HPDE6-E6E7 (cell line): ENCODE data around the gene SLC22A17.

Experiments
- DNase-seq: peaks from one replicate; pipeline ENCODE4 v3.0.0; 2011; ENCODE audit warnings: missing footprints; ENCODE audit errors: extremely low spot score

Gene SLC22A17

DNA sequence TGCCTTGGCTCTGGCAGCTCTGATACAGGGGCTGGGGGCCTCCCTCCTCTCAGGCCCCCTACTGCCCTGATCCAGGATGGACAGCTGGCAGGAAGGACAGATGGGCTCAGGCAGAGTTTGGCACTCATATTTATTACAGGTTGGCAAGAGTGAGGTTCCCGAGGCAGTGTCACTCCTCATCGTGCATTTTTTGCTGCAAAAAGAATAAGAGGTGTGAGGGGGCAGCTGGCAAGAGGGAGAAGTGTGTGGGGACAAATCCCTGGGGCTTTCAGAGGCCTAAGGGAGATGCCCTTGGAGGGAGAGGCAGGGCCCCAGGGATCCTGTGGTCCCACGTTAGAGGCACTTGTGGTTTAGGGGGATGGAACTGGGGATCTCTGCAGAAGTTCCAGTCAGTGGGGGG lies 29.2 kb upstream of the SLC22A17 start:
- DNase-seq, result no peak

DNA sequence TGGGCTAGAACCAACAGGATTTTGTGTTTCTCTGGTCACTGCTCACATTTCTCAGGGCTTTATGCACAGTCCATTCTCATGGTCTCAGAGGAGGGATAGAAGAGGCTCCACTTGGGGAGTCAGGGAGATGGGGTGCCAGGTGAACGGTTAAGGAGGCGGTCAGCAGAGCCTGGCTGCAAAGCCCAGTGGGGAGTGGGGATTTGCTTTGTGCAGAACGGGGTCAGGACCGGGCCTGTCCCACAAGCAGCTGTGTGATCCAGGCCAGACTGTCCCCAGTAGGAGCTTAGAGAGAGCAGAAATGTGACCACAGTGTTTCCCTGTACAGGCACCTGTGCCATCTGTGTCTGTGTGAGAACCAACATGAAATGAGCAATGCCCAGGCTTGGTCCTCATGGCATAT lies 28.3 kb upstream of the SLC22A17 start:
- no peak for DNase-seq

DNA sequence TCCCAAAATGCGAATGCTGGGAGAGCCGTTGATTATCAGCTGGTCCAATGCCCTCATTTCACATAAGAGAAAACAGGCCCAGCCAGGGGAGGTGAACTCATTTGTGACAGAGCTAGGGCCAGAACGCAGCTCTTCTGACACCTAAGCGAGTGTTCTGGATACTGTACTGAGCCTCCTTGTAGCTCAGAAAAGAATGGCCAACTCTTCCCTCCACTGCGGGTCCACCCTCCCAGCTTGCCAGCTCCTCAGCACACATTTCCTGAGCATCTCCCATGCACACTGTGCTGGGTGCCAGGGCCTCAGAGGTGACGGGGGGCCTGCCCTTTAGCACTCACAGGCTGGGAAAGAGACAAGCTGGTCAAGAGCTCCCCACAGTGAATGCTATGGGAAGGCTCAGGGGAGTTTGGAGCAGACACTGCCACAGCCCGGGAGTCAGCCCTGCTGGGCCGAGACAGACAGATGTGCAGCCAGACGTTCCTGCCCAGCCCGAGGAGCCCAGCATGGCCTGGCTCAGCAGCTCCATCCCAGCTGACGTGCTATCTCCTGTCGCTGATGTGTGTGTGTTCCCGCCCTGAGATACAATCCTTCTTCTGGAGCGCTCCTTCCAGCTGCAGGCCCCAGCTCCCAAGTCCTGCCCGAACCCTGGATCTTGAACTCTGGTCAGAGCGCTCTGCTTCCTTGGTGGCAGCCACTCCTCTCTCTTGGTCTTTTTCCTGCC lies 27.7 kb upstream of the SLC22A17 start:
- DNase-seq, result no peak

GRCh38 chr14:23379366-23380196 lies 26.9 kb upstream of the SLC22A17 start:
- DNase-seq, result peak; percentile 74

GRCh38 chr14:23378612-23379220 lies 26.0 kb upstream of the SLC22A17 start:
- DNase-seq, result no peak

- DNase-seq, result no peak
Observed at GRCh38 chr14:23377573-23378563, 25.2 kb upstream of the SLC22A17 start.

DNA sequence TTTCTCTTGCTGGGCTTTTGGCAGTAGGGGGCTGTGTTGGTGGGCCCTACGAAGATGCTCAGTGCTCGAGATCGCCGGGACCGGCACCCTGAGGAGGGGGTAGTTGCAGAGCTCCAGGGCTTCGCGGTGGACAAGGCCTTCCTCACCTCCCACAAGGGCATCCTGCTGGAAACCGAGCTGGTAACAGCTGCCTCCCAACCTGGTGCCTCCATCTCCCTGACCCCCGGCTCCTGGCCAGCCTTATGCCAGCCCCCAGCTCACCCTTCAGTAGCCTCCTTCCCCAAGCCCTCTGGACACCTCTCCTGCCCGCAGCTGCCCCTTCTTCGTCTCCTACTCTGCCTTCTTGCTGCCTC lies 24.5 kb upstream of the SLC22A17 start:
- DNase-seq, result no peak

DNA sequence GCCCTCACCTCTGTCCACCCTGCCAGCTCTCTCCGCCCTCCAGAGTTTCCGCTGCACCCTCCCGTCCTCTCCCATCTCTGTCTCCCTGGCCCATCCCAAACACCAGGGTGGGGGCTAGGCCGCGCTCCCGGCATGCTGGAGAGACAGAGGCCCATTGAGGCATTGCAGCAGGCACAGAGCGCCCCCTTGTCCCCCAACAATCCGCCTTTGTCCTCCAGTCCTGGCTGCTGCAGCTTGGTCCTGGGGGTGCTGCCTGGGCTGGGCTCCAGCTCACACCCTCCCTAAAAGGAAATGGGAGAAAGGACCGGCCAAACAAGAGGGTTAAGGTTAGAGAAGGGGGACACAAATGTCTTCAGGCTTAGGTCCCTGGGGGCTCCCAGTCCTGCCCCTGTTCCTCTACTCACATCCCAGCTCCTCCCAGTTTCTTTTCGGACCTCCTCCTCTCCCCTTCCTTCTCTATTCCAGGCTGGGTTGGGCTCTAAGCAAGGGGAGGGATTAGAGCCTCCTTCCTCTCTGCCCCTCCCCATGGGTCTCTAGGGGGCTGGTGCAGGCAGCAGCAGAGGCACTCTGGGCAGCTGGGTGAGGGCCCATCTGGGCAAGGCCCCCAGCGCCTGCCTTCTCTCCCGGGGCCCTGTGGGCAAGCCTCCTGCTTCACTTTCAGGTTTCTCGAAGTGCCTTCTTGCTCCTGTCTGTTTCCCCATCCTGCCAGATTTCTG lies 24.0 kb upstream of the SLC22A17 start, which contains the start of gene CMTM5:
CMTM5 (plus strand) TSS at position 565 of the 716 bp plus-strand sequence. CDS start 206 bp downstream, outside the sequence.
- DNase-seq, result no peak

DNA sequence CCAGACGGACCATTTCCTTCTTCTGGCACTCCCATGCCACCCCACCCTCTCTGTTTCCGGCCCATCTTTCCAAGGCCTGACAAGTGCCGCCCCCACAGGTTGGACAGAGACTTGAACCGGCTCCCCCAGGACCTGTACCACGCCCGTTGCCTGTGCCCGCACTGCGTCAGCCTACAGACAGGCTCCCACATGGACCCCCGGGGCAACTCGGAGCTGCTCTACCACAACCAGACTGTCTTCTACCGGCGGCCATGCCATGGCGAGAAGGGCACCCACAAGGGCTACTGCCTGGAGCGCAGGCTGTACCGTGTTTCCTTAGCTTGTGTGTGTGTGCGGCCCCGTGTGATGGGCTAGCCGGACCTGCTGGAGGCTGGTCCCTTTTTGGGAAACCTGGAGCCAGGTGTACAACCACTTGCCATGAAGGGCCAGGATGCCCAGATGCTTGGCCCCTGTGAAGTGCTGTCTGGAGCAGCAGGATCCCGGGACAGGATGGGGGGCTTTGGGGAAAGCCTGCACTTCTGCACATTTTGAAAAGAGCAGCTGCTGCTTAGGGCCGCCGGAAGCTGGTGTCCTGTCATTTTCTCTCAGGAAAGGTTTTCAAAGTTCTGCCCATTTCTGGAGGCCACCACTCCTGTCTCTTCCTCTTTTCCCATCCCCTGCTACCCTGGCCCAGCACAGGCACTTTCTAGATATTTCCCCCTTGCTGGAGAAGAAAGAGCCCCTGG lies 23.0 kb upstream of the SLC22A17 start:
- no peak for DNase-seq

DNA sequence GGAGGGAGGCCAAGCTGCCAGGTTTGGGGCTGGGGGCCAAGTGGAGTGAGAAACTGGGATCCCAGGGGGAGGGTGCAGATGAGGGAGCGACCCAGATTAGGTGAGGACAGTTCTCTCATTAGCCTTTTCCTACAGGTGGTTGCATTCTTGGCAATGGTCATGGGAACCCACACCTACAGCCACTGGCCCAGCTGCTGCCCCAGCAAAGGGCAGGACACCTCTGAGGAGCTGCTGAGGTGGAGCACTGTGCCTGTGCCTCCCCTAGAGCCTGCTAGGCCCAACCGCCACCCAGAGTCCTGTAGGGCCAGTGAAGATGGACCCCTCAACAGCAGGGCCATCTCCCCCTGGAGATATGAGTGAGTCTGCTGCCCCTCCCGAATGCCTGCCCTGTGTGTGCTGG lies 20.4 kb upstream of the SLC22A17 start:
- no peak for DNase-seq

DNA sequence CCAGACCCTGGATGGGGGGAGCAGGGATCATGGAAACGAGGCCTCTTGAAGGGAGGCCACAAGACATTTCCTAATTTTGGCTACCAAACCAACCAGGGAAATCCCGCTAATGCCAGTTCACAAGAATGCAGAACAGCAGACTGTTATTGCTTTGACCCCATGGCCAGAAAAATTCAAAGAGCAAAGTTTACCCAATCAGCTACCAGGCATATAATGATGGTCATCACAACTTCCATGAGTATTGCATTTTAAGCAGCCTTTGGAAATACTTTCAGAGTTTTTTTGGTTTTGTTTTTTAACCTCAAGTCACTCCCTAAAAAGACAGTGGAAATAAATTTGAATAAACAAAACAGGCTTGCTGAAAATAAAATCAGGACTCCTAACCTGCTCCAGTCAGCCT lies 19.8 kb upstream of the SLC22A17 start, which contains the start of gene IL25:
IL25 (plus strand) TSS at position 301 of the 400 bp plus-strand sequence.
- DNase-seq, result no peak

GRCh38 chr14:23371865-23372264 lies 19.2 kb upstream of the SLC22A17 start:
- DNase-seq, result no peak

DNA sequence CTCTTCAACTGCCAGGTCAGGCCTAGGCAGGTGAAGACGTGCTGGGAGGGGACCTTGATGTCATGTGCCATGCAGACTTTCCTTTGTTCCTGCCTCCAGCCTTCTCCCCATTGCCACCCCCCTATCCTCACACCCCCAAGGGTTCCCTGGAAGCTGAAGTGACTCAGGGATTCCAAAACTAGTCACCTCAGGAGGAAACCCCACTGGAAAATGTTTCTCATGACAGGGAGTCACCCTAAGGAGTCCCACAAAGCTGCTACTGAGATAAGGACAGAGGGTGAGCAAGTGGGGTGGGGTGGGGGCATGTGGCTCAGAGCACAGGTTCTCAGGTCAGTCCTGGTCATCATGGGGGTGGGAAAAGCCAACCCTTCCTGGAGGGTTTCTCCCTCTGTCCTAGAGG lies 17.5 kb upstream of the SLC22A17 start:
- DNase-seq, result no peak

DNA sequence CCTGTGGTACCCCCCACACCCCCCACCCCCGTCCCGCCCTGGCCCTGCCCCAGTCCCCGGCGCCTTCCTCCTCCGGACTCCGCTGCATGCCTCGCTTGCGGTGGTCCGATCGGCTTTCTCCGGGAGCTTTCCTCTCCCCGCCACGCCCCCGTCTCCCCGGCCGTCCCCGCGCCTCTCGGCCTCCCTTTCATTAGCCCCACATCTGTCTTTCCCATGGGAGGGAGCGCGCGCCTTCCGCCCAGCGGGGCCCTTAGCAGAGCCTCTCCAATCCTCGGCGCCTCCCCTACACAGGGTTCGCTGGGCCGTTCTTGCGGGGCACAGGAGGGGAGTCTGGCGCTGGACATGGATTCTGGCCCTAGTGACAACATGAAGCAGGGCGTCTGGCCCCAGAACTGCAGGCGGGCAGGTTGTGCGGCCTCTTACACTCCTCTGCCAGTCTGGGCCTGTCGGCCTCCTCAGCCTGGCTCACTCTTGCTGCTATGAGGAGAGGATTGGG lies 13.8 kb upstream of the SLC22A17 start:
- DNase-seq, result peak; percentile 95

DNA sequence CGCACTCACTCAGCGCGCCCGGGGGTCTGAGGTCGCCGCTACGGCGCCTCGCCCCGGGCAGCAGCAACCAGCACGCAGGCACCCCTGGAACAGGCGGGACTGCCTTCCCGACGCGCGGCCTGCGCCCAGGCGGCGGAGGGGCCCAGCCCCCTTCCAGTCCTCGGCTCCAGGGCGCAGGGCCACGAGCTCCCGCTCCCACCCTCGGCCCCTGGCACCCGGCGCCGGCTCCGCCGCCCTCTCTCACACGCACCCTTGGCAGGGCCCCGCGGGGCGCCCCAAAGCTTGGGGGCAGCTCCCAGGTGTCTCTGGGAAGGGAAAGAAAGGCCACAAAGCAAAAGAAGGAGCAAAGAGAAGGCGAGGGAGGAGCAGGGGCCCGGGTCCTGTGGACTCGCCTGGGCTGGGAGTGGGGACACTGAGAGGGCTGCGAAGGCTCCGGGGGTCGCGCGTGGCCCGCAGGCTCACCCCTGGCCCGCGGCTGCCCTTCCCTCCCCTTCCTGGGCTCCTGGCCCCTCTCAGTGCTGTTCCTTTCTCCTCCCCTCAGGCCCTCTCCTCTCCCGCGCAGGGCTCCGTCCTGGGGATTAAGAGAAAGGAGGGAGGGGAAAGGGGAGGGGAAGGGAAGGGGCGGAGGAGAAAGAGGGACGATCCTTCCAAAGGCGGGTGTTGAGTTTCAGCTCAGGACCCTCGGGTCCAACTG lies 13.2 kb upstream of the SLC22A17 start:
- DNase-seq, result peak; percentile 80

GRCh38 chr14:23365036-23365731 lies 12.5 kb upstream of the SLC22A17 start, which contains the start of gene EFS:
TSS of gene EFS (minus strand) at chr14:23365172. CDS start at chr14:23365025, 147 bp downstream.
- peak; percentile 54 for DNase-seq

DNA sequence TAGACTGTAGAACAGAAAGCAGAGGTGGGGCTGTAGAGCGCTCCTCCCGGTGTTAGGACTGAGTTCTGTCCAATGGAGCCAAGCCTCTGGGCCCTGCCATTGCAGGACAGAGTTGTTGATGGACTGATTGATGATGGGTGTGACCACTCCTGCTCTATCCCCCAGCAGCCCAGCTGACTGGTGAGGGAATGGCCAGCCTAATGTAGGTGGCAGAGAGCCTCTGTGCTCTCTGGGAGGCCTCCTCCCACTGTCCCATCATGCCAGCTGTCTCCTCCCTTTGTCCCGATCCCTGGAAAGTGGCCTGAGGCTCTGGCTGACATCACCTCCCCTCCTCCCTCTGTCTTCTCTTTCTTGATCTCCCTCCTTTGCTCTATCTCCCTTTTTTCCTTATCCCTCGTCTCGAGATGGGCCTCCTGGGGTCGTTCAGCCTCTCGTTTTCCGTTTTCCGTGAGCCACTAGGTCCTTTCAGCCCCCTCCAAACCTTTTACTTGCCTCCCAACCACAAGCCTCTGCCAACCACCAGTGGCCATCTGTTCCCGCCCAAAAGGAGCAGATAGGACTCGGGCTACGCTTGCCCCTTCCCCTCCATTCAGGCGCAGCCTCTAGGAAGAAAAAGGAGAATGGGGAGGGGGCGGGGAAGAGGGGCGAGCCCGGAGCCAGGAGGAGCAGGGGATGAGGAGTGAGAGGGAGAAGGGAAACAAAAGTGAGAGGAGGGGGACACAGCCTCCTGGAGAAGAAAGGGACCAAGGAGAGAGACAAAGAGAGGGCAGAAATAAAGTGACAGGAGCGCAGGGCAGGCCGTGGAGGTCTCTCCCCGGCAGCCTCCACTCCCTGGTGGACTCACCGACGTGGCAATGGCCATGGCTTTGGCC lies 11.7 kb upstream of the SLC22A17 start:
- DNase-seq, result no peak
